ENCODE results near the gene SLITRK3.
"Not testable (repeated sequence)": the region's sequence is repeated elsewhere in the genome, so short reads cannot be mapped to it uniquely, and the experiment has no call there.

SLITRK3 gene

DNA sequence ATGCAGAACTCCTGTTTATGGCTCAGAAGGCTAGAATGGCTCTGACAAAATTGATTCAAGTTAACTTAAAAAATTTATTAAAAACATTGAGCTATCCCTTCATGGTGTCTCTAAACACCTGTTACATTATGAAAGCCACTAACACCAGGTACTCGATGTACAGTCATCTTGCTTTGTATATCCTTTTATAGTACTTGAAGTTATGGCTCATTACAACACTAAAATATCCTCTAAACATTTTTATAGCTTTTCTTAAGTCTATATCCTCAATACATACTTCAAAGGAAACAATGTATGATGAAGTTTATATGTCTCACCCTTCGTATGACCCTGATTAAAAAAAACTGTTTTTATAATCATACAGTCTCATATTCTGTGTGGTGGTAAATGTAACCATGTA is 38.2 kb downstream of the SLITRK3 start:
- no peak overlapping the region for H3K4me3 ChIP-seq (ENCODE audit: insufficient read length, low read depth)
- no peaks in the 10 kb centered on the region for H3K9me3 ChIP-seq (ENCODE audit: insufficient read depth, low read length)
- DNase-seq (ENCODE audit: low read depth, low spot score): no peak
- H3K36me3 ChIP-seq (ENCODE audit: insufficient read depth, insufficient read length, low read length): no peaks in the 10 kb centered on the region
- no peaks in the 10 kb centered on the region for H3K4me1 ChIP-seq (ENCODE audit: insufficient read depth, insufficient read length)
- H3K27me3 ChIP-seq (ENCODE audit: insufficient read depth, insufficient read length): no peaks in the 10 kb centered on the region
- no peak overlapping the region for H3K9ac ChIP-seq (ENCODE audit: insufficient read length, low read depth)
- TF ChIP-seq YY1 (IDR thresholded peaks at IDR 0.05; ENCODE audit: insufficient read depth, insufficient read length): no peak

DNA sequence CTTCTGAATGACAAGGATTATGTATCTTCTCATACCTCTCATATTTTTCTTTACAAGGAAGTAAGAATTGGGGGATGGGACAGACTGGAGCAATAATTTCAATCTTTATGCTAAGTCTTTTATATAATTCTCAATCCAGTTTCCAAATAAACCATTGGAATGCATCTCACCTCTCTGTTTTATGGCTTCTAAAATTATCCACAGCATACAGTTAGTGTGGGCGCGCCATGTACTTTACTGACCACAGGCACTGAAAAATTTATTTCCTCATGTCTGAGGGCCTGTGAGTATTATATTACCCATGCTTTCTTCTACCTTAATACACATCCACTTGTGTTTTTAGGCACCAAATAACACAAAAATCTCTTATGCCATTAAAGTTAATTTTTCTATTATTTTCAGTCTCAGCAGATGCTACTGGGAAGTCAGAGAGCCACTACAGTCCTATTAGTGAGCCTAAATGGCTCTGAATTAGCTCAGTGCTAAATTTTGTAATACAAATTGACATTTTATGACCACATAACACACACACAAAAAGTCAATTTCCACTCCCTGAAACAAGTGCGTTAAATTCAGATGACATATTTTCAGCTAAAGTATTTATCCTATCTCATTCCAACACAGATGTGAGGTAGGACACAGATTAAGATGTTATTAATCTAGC is 39.3 kb downstream of the SLITRK3 start:
- H3K9ac ChIP-seq (ENCODE audit: insufficient read length, low read depth): no peak overlapping the region
- no peak for TF ChIP-seq ZNF274 (IDR thresholded peaks at IDR 0.05; ENCODE audit: low read depth, low read length)
- no peak for TF ChIP-seq YY1 (IDR thresholded peaks at IDR 0.05; ENCODE audit: insufficient read depth, insufficient read length)
- TF ChIP-seq SUZ12 (IDR thresholded peaks at IDR 0.05; ENCODE audit: extremely low read depth, insufficient read depth, insufficient read length): no peak
- no peak overlapping the region for H3K4me3 ChIP-seq (ENCODE audit: insufficient read length, low read depth)
- no peak for DNase-seq (ENCODE audit: low read depth, low spot score)
- H3K36me3 ChIP-seq (ENCODE audit: insufficient read depth, insufficient read length, low read length): no peaks in the 10 kb centered on the region
- H3K27me3 ChIP-seq (ENCODE audit: insufficient read depth, insufficient read length): no peaks in the 10 kb centered on the region
- H3K9me3 ChIP-seq (ENCODE audit: insufficient read depth, low read length): no peaks in the 10 kb centered on the region
- H3K4me1 ChIP-seq (ENCODE audit: insufficient read depth, insufficient read length): no peaks in the 10 kb centered on the region

- H3K4me1 ChIP-seq (ENCODE audit: insufficient read depth, insufficient read length): no peaks in the 10 kb centered on the region
- TF ChIP-seq YY1 (IDR thresholded peaks at IDR 0.05; ENCODE audit: insufficient read depth, insufficient read length): no peak
- TF ChIP-seq SUZ12 (IDR thresholded peaks at IDR 0.05; ENCODE audit: extremely low read depth, insufficient read depth, insufficient read length): no peak
- TF ChIP-seq ZNF274 (IDR thresholded peaks at IDR 0.05; ENCODE audit: low read depth, low read length): no peak
- H3K27me3 ChIP-seq (ENCODE audit: insufficient read depth, insufficient read length): no peaks in the 10 kb centered on the region
- no peak for DNase-seq (ENCODE audit: low read depth, low spot score)
- no peak overlapping the region for H3K4me3 ChIP-seq (ENCODE audit: insufficient read length, low read depth)
- no peaks in the 10 kb centered on the region for H3K36me3 ChIP-seq (ENCODE audit: insufficient read depth, insufficient read length, low read length)
- H3K9ac ChIP-seq (ENCODE audit: insufficient read length, low read depth): no peak overlapping the region
- H3K9me3 ChIP-seq (ENCODE audit: insufficient read depth, low read length): no peaks in the 10 kb centered on the region
These were observed 47.2 kb downstream of the SLITRK3 start for GRCh38 chr3:165148876-165149441.

- TF ChIP-seq ZNF274 (IDR thresholded peaks at IDR 0.05; ENCODE audit: low read depth, low read length) (no peak), YY1 (IDR thresholded peaks at IDR 0.05; ENCODE audit: insufficient read depth, insufficient read length) (no peak), SUZ12 (IDR thresholded peaks at IDR 0.05; ENCODE audit: extremely low read depth, insufficient read depth, insufficient read length) (no peak)
- Histone ChIP-seq H3K4me1 (ENCODE audit: insufficient read depth, insufficient read length) (no peaks in the 10 kb centered on the region), H3K9ac (ENCODE audit: insufficient read length, low read depth) (no peak overlapping the region), H3K4me3 (ENCODE audit: insufficient read length, low read depth) (no peak overlapping the region), H3K9me3 (ENCODE audit: insufficient read depth, low read length) (no peaks in the 10 kb centered on the region), H3K27me3 (ENCODE audit: insufficient read depth, insufficient read length) (no peaks in the 10 kb centered on the region), H3K36me3 (ENCODE audit: insufficient read depth, insufficient read length, low read length) (no peaks in the 10 kb centered on the region)
- no peak for DNase-seq (ENCODE audit: low read depth, low spot score)
These were observed 51.9 kb downstream of the SLITRK3 start for GRCh38 chr3:165144271-165144670.

DNA sequence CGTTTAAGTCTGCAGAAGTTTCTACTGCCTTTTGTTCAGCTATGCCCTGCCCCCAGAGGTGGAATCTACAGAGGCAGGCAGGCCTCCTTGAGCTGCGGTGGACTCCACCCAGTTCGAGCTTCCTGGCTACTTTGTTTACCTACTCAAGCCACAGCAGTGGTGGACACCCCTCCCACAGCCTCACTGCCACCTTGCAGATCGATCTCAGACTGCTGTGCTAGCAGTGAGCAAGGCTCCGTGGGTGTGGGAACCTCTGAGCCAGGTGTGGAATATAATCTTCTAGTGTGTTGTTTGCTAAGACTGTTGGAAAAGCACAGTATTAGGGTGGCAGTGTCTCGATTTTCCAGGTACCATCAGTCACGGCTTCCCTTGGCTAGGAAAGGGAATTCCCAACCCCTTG is 56.3 kb downstream of the SLITRK3 start:
- H3K27me3 ChIP-seq (ENCODE audit: insufficient read depth, insufficient read length); H3K4me1 ChIP-seq (ENCODE audit: insufficient read depth, insufficient read length); H3K36me3 ChIP-seq (ENCODE audit: insufficient read depth, insufficient read length, low read length); H3K9ac ChIP-seq (ENCODE audit: insufficient read length, low read depth); H3K9me3 ChIP-seq (ENCODE audit: insufficient read depth, low read length); H3K4me3 ChIP-seq (ENCODE audit: insufficient read length, low read depth); DNase-seq (ENCODE audit: low read depth, low spot score): not testable (repeated sequence)
